ENCODE measurements around the gene KIAA0319L.

KIAA0319L gene

GRCh38 chr1:35535243-35535642 lies 22.0 kb downstream of the KIAA0319L start:
- Histone ChIP-seq H3K36me3 (replicated peaks) (peaks cover 5% of the 10 kb centered on the region), H3K4me3 (ENCODE audit: low read depth, low read length) (no peak overlapping the region), H3K27ac (no peak overlapping the region), H3K27me3 (replicated peaks) (no peaks in the 10 kb centered on the region)
- TF ChIP-seq CTCF (IDR thresholded peaks at IDR 0.05; ENCODE audit: low read depth, low read length, missing control alignments), result no peak
- in situ Hi-C loops (cut with HindIII; ENCODE audit: low pct_ligation_motif_present, low sequenced_read_pairs), result no loop called here
- DNase-seq, result no peak

- H3K36me3 ChIP-seq (replicated peaks), result peaks cover 7% of the 10 kb centered on the region
- in situ Hi-C loops (cut with HindIII; ENCODE audit: low pct_ligation_motif_present, low sequenced_read_pairs), result no loop called here
Observed at GRCh38 chr1:35533586-35533985, 23.6 kb downstream of the KIAA0319L start.

GRCh38 chr1:35532497-35533223 lies 24.5 kb downstream of the KIAA0319L start:
- no peak for TF ChIP-seq CTCF (IDR thresholded peaks at IDR 0.05; ENCODE audit: low read depth, low read length, missing control alignments)
- DNase-seq, result no peak
- no peak overlapping the region for H3K4me3 ChIP-seq (ENCODE audit: low read depth, low read length)

More at GRCh38 chr1:35533586-35533985, 23.6 kb downstream of the KIAA0319L start:
- H3K4me3 ChIP-seq (ENCODE audit: low read depth, low read length), result no peak overlapping the region
- H3K27me3 ChIP-seq (replicated peaks), result no peaks in the 10 kb centered on the region
- DNase-seq, result no peak
- H3K27ac ChIP-seq, result no peak overlapping the region
- TF ChIP-seq CTCF (IDR thresholded peaks at IDR 0.05; ENCODE audit: low read depth, low read length, missing control alignments), result no peak

GRCh38 chr1:35531368-35531767 lies 25.8 kb downstream of the KIAA0319L start:
- Histone ChIP-seq H3K4me3 (ENCODE audit: low read depth, low read length) (no peak overlapping the region), H3K36me3 (replicated peaks) (peaks cover 7% of the 10 kb centered on the region), H3K27ac (no peak overlapping the region), H3K27me3 (replicated peaks) (no peaks in the 10 kb centered on the region)
- in situ Hi-C loops (cut with HindIII; ENCODE audit: low pct_ligation_motif_present, low sequenced_read_pairs), result no loop called here
- TF ChIP-seq CTCF (IDR thresholded peaks at IDR 0.05; ENCODE audit: low read depth, low read length, missing control alignments), result no peak
- no peak for DNase-seq

More at GRCh38 chr1:35532497-35533223, 24.5 kb downstream of the KIAA0319L start:
- in situ Hi-C loops (cut with HindIII; ENCODE audit: low pct_ligation_motif_present, low sequenced_read_pairs), result no loop called here
- H3K36me3 ChIP-seq (replicated peaks), result peaks cover 7% of the 10 kb centered on the region
- no peaks in the 10 kb centered on the region for H3K27me3 ChIP-seq (replicated peaks)
- H3K27ac ChIP-seq, result no peak overlapping the region

- in situ Hi-C loops (cut with HindIII; ENCODE audit: low pct_ligation_motif_present, low sequenced_read_pairs), result no loop called here
- peaks cover 7% of the 10 kb centered on the region for H3K36me3 ChIP-seq (replicated peaks)
- H3K27me3 ChIP-seq (replicated peaks), result no peaks in the 10 kb centered on the region
- H3K4me3 ChIP-seq (ENCODE audit: low read depth, low read length), result no peak overlapping the region
- no peak for TF ChIP-seq CTCF (IDR thresholded peaks at IDR 0.05; ENCODE audit: low read depth, low read length, missing control alignments)
- DNase-seq, result no peak
- no peak overlapping the region for H3K27ac ChIP-seq
Observed at GRCh38 chr1:35530946-35531345, 26.3 kb downstream of the KIAA0319L start.

- no peak for TF ChIP-seq CTCF (IDR thresholded peaks at IDR 0.05; ENCODE audit: low read depth, low read length, missing control alignments)
- Histone ChIP-seq H3K4me3 (ENCODE audit: low read depth, low read length) (no peak overlapping the region), H3K27me3 (replicated peaks) (no peaks in the 10 kb centered on the region), H3K36me3 (replicated peaks) (peaks cover 7% of the 10 kb centered on the region), H3K27ac (no peak overlapping the region)
- in situ Hi-C loops (cut with HindIII; ENCODE audit: low pct_ligation_motif_present, low sequenced_read_pairs), result no loop called here
- DNase-seq, result no peak
Observed at GRCh38 chr1:35530168-35530567, 27.0 kb downstream of the KIAA0319L start.

All from brain microvascular endothelial cell (primary cell).